GM12878 (cell line): ENCODE data around the gene PEX6. TPM values are rescaled to one million over a fixed set of nuclear protein-coding genes. Genes with fewer than 3 reads are reported as not detected.

Source experiments
- ATF3 ChIP-seq: IDR thresholded peaks from 2 replicates; pipeline ENCODE4 v1.6.1; 2011; ENCODE audit warnings: low read depth, mild to moderate bottlenecking, low read length, moderate library complexity, borderline replicate concordance; ENCODE audit errors: extremely low read depth
- ATF7 ChIP-seq: fragments of 450-650 bp; IDR thresholded peaks from 2 replicates; pipeline ENCODE4 v1.6.1; 2016; ENCODE audit warnings: low read depth, mild to moderate bottlenecking
- CEBPB ChIP-seq, 2 experiments: fragments of 150-350 bp in 1 of 2; IDR thresholded peaks; 2 replicates each; pipeline ENCODE4 v1.6.1; 2012 to 2014; ENCODE audit warnings: low read depth in 2 of 2, low read length in 2 of 2, borderline replicate concordance in 1 of 2, inconsistent platforms in 1 of 2
- CHD1 ChIP-seq: IDR thresholded peaks from 2 replicates; pipeline ENCODE4 v1.6.1; 2012; ENCODE audit warnings: low read depth, low read length, improper control_type of control experiment
- DPF2 ChIP-seq: fragments of 450-650 bp; IDR thresholded peaks from 2 replicates; pipeline ENCODE4 v1.6.1; 2017; ENCODE audit warnings: mild to moderate bottlenecking
- EGR1 ChIP-seq, 2 experiments: IDR thresholded peaks; 1 replicate in 1 of 2; 2 replicates in 1 of 2; pipeline ENCODE4 v1.6.1; 2011 to 2012; ENCODE audit warnings: low read depth in 2 of 2, low read length in 2 of 2, borderline replicate concordance in 1 of 2, mild to moderate bottlenecking in 1 of 2, moderate library complexity in 1 of 2
- FOS ChIP-seq: IDR thresholded peaks from 3 replicates; pipeline ENCODE4 v1.6.1; 2011; ENCODE audit warnings: borderline replicate concordance; ENCODE audit not compliant: insufficient read length; ENCODE audit errors: extremely low read depth
- FOXK2 ChIP-seq: fragments of 450-650 bp; IDR thresholded peaks from 2 replicates; pipeline ENCODE4 v1.6.1; 2017; ENCODE audit warnings: mild to moderate bottlenecking, moderate library complexity
- IKZF2 ChIP-seq, 2 experiments: fragments of 450-650 bp; IDR thresholded peaks; 2 replicates each; pipeline ENCODE4 v1.6.1; 2017; ENCODE audit warnings: mild to moderate bottlenecking in 2 of 2, moderate library complexity in 2 of 2
- MAX ChIP-seq: IDR thresholded peaks from 2 replicates; pipeline ENCODE4 v1.6.1; 2012; ENCODE audit warnings: low read depth, low read length, improper control_type of control experiment
- MTA2 ChIP-seq: fragments of 450-650 bp; IDR thresholded peaks from 2 replicates; pipeline ENCODE4 v1.6.1; 2016; ENCODE audit warnings: low read depth, mild to moderate bottlenecking, moderate library complexity
- MYB ChIP-seq: fragments of 150-350 bp; IDR thresholded peaks from 2 replicates; pipeline ENCODE4 v1.6.1; 2014; ENCODE audit warnings: mild to moderate bottlenecking, low read depth, low read length, borderline replicate concordance
- NFYB ChIP-seq: IDR thresholded peaks from 2 replicates; pipeline ENCODE4 v1.6.1; 2011; ENCODE audit warnings: low read depth, mild to moderate bottlenecking, low read length, improper control_type of control experiment, moderate library complexity; ENCODE audit not compliant: insufficient read depth
- PAX5 ChIP-seq: IDR thresholded peaks from 2 replicates; pipeline ENCODE4 v1.6.1; 2011; ENCODE audit warnings: low read depth, low read length, borderline replicate concordance
- RB1 ChIP-seq: fragments of 450-650 bp; formaldehyde crosslinking; IDR thresholded peaks from 2 replicates; pipeline ENCODE4 v1.6.1; 2017; ENCODE audit warnings: mild to moderate bottlenecking, borderline replicate concordance
- REST ChIP-seq: IDR thresholded peaks from 2 replicates; pipeline ENCODE4 v1.6.1; 2012; ENCODE audit warnings: mild to moderate bottlenecking, low read depth, low read length
- SIN3A ChIP-seq: IDR thresholded peaks from 2 replicates; pipeline ENCODE4 v1.6.1; 2012; ENCODE audit warnings: low read depth, low read length, improper control_type of control experiment
- SKIL ChIP-seq: fragments of 450-650 bp; IDR thresholded peaks from 2 replicates; pipeline ENCODE4 v1.6.1; 2017; ENCODE audit warnings: mild to moderate bottlenecking, low read depth, inconsistent platforms; ENCODE audit not compliant: poor library complexity, severe bottlenecking
- SPI1 ChIP-seq: IDR thresholded peaks from 2 replicates; pipeline ENCODE4 v1.6.1; 2011; ENCODE audit warnings: low read depth, mild to moderate bottlenecking, low read length, moderate library complexity, borderline replicate concordance; ENCODE audit not compliant: insufficient read depth
- TCF3 ChIP-seq: IDR thresholded peaks from 2 replicates; pipeline ENCODE4 v1.6.1; 2012; ENCODE audit warnings: low read depth, mild to moderate bottlenecking, low read length, borderline replicate concordance; ENCODE audit not compliant: insufficient read depth
- USF2 ChIP-seq: IDR thresholded peaks from 2 replicates; pipeline ENCODE4 v1.6.1; 2011; ENCODE audit warnings: low read depth, low read length, improper control_type of control experiment, borderline replicate concordance
- polyA plus RNA-seq, 11 experiments: library from polyadenylated mRNA; depleted of rRNA in 4 of 11; unstranded in 6 of 11; stranded (reverse) in 5 of 11; fragments of >200 nt; fragmentation: Nextera tagmentation in 4 of 11; fragmentation: Illumina TruSeq in 1 of 11; extraction: Ambion mirVana in 4 of 11; extraction: Trizol in 1 of 11; gene quantifications; 1 replicate in 1 of 11; 2 replicates in 10 of 11; pipeline versions ENCODE4 v1.2.1 to v1.2.3, GENCODE V29; 2011 to 2016; ENCODE audit warnings: inconsistent platforms in 2 of 11, missing spikeins in 2 of 11, low read depth in 1 of 11
- total RNA-seq, 4 experiments: library from RNA; depleted of rRNA in 3 of 4; stranded (reverse); fragments of >200 nt in 3 of 4; fragmentation: Illumina TruSeq in 1 of 4; extraction: Trizol in 1 of 4; gene quantifications; 2 replicates each; pipeline versions ENCODE4 v1.2.1 to v1.2.3, GENCODE V29; 2013 to 2021

The PEX6 gene
- total and polyA plus RNA-seq, 10 of the 15 experiments (the other 5 are each of a cell fraction or from before 2014, with no cell fraction given), result 0.39 to 21.1 (median 7.8) TPM

GRCh38 chr6:43021270-43022047 is 42.5 kb upstream of the PEX6 start, which contains the start of gene RRP36 (continued):
- TF ChIP-seq SKIL (no peak), SIN3A (no peak), REST (no peak), ATF3 (no peak), TCF3 (no peak), SPI1 (no peak), RB1 (no peak), DPF2 (no peak), FOS (no peak), CEBPB (IDR thresholded peaks at IDR 0.05; ENCODE audit: borderline replicate concordance in 1 of 2, low read depth in 2 of 2, low read length in 2 of 2) (no peak), IKZF2 (IDR thresholded peaks at IDR 0.05) (no peak), USF2 (no peak), MAX (no peak), NFYB (no peak), ATF7 (no peak), MYB (no peak), EGR1 (IDR thresholded peaks at IDR 0.05; ENCODE audit: borderline replicate concordance in 1 of 2, low read depth in 2 of 2, low read length in 2 of 2) (no peak), CHD1 (no peak), FOXK2 (no peak), MTA2 (no peak), PAX5 (no peak)
